Kidney (tissue), 14 donors: ENCODE measurements around the gene DTNB. TPM values are rescaled to one million over a fixed set of nuclear protein-coding genes. Genes with fewer than 3 reads are reported as not detected.

Source experiments
- DNase-seq, 5 donors: peaks; one replicate each; pipeline ENCODE4 v3.0.0-alpha.2; 2013 to 2020
- FAIRE-seq: peaks from 2 replicates; lab custom pipeline; 2012; peaks lifted over from hg19 to GRCh38; lab: Jason Lieb, UNC
- H3K27ac ChIP-seq, 2 donors: one replicate each; pipeline ENCODE4 v1.7.0; 2013; ENCODE audit warnings: low read depth in 2 of 2, low read length in 2 of 2, inconsistent platforms in 1 of 2
- H3K27me3 ChIP-seq: one replicate; pipeline ENCODE4 v1.7.1; 2013; ENCODE audit warnings: low read length, inconsistent platforms; ENCODE audit not compliant: control insufficient read depth, insufficient read depth
- H3K36me3 ChIP-seq, 3 donors: one replicate each; pipeline versions ENCODE4 v1.7.0 to v1.7.1; 2013; ENCODE audit warnings: low read length in 3 of 3, control low read depth in 1 of 3, inconsistent platforms in 1 of 3; ENCODE audit not compliant: insufficient read depth in 3 of 3, control insufficient read depth in 2 of 3
- H3K4me1 ChIP-seq, 3 donors: one replicate each; pipeline versions ENCODE4 v1.7.0 to v1.7.1; 2013; ENCODE audit warnings: low read length in 3 of 3, inconsistent platforms in 1 of 3, low read depth in 1 of 3; ENCODE audit not compliant: control insufficient read depth in 2 of 3, insufficient read depth in 2 of 3
- H3K4me3 ChIP-seq, 3 donors: one replicate each; pipeline versions ENCODE4 v1.7.0 to v1.8.1; 2013; ENCODE audit warnings: low read length in 3 of 3, control low read depth in 1 of 3, inconsistent platforms in 1 of 3
- H3K9ac ChIP-seq, 3 donors: one replicate each; pipeline versions ENCODE4 v1.7.0 to v1.7.1; 2013; ENCODE audit warnings: low read length in 3 of 3, control low read depth in 1 of 3, inconsistent platforms in 1 of 3
- H3K9me3 ChIP-seq, 3 donors: one replicate each; pipeline versions ENCODE4 v1.7.0 to v1.7.1; 2013; ENCODE audit warnings: low read length in 3 of 3, control low read depth in 1 of 3, inconsistent platforms in 1 of 3; ENCODE audit not compliant: control insufficient read depth in 2 of 3, insufficient read depth in 1 of 3
- intact Hi-C: fragments of 100-400 bp; cut with DNase I; formaldehyde crosslinking; loops from one replicate; pipeline ENCODE4 v1.11.1; 2022
- polyA plus RNA-seq: library from polyadenylated mRNA; stranded (reverse); fragments of 350-450 nt; fragmentation: Illumina TruSeq; extraction: RNeasy Lipid Tissue Mini Kit (QIAGEN cat#74804); gene quantifications from one replicate; pipeline ENCODE4 v1.2.3, GENCODE V29; 2014; ENCODE audit warnings: low read depth, low replicate concordance; ENCODE audit not compliant: insufficient read depth
- total RNA-seq: library from RNA; stranded (reverse); fragmentation: NEBNext Ultra II Directional; extraction: Animal tissue kit (Norgen Biotek cat#: 25700); gene quantifications from one replicate; pipeline ENCODE4 v1.2.1, GENCODE V29; 2021
- TF ChIP-seq, protein P1 (sequence below): IDR thresholded peaks from 3 replicates; pipeline ENCODE4 v1.5.1; 2012; ENCODE audit warnings: mild to moderate bottlenecking, moderate library complexity, borderline replicate concordance; ENCODE audit not compliant: insufficient read depth; ENCODE audit errors: extremely low read depth
- donor health status: control.
- donor health status: control.
- donor health status: control.
- donor health status: control.
- donor health status: control.
- donor health status: DM: yes; HTN: yes; CAD: no.
- donor health status: Normal renal cell carcinoma (clear cell type).

The DTNB gene
- total and polyA plus RNA-seq, 2 donors from 2014 or later: 23.0 to 28.1 TPM

GRCh38 chr2:25588576-25588975, 84.8 kb downstream of the DTNB start:
- H3K4me1 ChIP-seq: no peaks in the 10 kb centered on the region
- H3K36me3 ChIP-seq: no peaks in the 10 kb centered on the region
- no peak overlapping the region for H3K4me3 ChIP-seq
- no peak for DNase-seq
- H3K9me3 ChIP-seq: no peaks in the 10 kb centered on the region
- intact Hi-C loops: no loop called here
- FAIRE-seq: no peak
- no peak overlapping the region for H3K9ac ChIP-seq
- no peaks in the 10 kb centered on the region for H3K27me3 ChIP-seq
- TF ChIP-seq, protein P1, sequence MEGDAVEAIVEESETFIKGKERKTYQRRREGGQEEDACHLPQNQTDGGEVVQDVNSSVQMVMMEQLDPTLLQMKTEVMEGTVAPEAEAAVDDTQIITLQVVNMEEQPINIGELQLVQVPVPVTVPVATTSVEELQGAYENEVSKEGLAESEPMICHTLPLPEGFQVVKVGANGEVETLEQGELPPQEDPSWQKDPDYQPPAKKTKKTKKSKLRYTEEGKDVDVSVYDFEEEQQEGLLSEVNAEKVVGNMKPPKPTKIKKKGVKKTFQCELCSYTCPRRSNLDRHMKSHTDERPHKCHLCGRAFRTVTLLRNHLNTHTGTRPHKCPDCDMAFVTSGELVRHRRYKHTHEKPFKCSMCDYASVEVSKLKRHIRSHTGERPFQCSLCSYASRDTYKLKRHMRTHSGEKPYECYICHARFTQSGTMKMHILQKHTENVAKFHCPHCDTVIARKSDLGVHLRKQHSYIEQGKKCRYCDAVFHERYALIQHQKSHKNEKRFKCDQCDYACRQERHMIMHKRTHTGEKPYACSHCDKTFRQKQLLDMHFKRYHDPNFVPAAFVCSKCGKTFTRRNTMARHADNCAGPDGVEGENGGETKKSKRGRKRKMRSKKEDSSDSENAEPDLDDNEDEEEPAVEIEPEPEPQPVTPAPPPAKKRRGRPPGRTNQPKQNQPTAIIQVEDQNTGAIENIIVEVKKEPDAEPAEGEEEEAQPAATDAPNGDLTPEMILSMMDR: no peak
- no peak overlapping the region for H3K27ac ChIP-seq

- FAIRE-seq: no peak
- intact Hi-C loops: no loop called here
- no peaks in the 10 kb centered on the region for H3K4me1 ChIP-seq
- H3K9me3 ChIP-seq: no peaks in the 10 kb centered on the region
- H3K27ac ChIP-seq: no peak overlapping the region
- H3K4me3 ChIP-seq: no peak overlapping the region
- H3K9ac ChIP-seq: no peak overlapping the region
- TF ChIP-seq, protein P1: no peak
- H3K36me3 ChIP-seq: no peaks in the 10 kb centered on the region
- no peaks in the 10 kb centered on the region for H3K27me3 ChIP-seq
- no peak for DNase-seq
Measured at GRCh38 chr2:25587361-25587760, 86.0 kb downstream of the DTNB start.

DNA sequence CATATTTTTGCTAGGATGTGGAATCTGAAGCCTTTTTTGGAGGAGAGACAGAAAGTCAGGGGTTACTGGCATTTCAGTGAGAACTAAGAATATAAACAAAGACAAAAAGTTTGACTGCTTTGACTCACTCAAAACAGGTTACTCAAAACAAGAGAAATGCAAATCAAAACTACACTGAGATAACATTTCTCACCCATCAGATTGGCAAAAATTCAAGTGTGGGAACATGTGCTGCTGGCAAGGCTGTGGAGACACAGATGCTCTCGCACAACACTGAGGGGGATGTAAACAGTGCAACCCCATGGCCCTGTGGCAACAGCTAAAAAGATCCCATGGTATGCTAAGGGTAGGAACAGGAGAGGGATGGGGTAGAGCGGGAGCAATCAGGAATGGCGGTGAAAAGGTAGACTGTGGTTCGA, 86.6 kb downstream of the DTNB start:
- Histone ChIP-seq H3K9me3 (no peaks in the 10 kb centered on the region), H3K27ac (no peak overlapping the region), H3K36me3 (no peaks in the 10 kb centered on the region), H3K4me1 (no peaks in the 10 kb centered on the region), H3K4me3 (no peak overlapping the region), H3K9ac (no peak overlapping the region), H3K27me3 (no peaks in the 10 kb centered on the region)
- DNase-seq (no peak), FAIRE-seq (no peak)
- TF ChIP-seq, protein P1: no peak
- intact Hi-C loops: no loop called here

DNA sequence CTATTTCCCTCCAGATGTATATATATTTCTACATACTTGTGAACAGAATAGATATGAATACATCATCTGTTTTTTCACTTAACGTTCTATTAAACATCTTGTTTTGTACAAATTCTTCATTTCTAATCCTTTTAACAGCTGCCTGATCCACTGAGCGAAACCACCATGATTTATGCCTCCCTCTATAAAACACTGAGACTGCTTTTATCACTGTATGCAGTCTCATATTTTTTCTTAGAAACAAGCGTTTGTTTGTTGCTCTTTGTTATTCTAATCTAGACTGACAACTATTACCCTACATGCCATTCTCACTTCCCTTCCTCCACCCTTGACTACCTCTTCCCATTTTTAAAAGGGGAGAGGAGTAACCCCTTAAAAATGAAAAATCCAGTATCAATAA, 88.2 kb downstream of the DTNB start:
- intact Hi-C loops: no loop called here
- TF ChIP-seq, protein P1: no peak
- FAIRE-seq: no peak

More for the DNA sequence above, 88.2 kb downstream of the DTNB start:
- H3K9me3 ChIP-seq: no peaks in the 10 kb centered on the region
- no peaks in the 10 kb centered on the region for H3K36me3 ChIP-seq
- DNase-seq: peak in 2 of 5 donors; percentile 10 to 23
- no peak overlapping the region for H3K4me3 ChIP-seq
- H3K27ac ChIP-seq: no peak overlapping the region
- H3K9ac ChIP-seq: no peak overlapping the region
- H3K4me1 ChIP-seq: no peaks in the 10 kb centered on the region
- no peaks in the 10 kb centered on the region for H3K27me3 ChIP-seq
